ENCODE measurements around the gene HES5. TPM values are rescaled to one million over a fixed set of nuclear protein-coding genes. Genes with fewer than 3 reads are reported as not detected.

HES5 gene
- total and polyA plus RNA-seq, 2 experiments from 2014 or later: 0.16 to 0.21 TPM

Other genes starting within 250 kb of the HES5 start
- 6.6 and 11.1 TPM in 2 replicates for gene MORN1, start 138.7 kb downstream of the HES5 start, total RNA-seq (2014; rRNA removed; shearing (Covaris generic))
- gene MORN1, start 138.7 kb downstream of the HES5 start, polyA plus RNA-seq (2016; fragmentation: Nextera tagmentation; extraction: Ambion mirVana): 4.7 and 4.8 TPM in 2 replicates
- gene RER1, start 138.4 kb downstream of the HES5 start, total RNA-seq (2014; rRNA removed; shearing (Covaris generic)): 50.9 and 58.4 TPM in 2 replicates
- gene RER1, start 138.4 kb downstream of the HES5 start, polyA plus RNA-seq (2016; fragmentation: Nextera tagmentation; extraction: Ambion mirVana): 91.9 and 99.5 TPM in 2 replicates
- 43.3 and 53.9 TPM in 2 replicates for gene PEX10, start 117.7 kb downstream of the HES5 start, total RNA-seq (2014; rRNA removed; shearing (Covaris generic))
- 15.0 and 15.9 TPM in 2 replicates for gene PEX10, start 117.7 kb downstream of the HES5 start, polyA plus RNA-seq (2016; fragmentation: Nextera tagmentation; extraction: Ambion mirVana)
- gene PLCH2, start 54.0 kb downstream of the HES5 start, total RNA-seq (2014; rRNA removed; shearing (Covaris generic)): 0.08 and 0.31 TPM in 2 replicates
- gene PLCH2, start 54.0 kb downstream of the HES5 start, polyA plus RNA-seq (2016; fragmentation: Nextera tagmentation; extraction: Ambion mirVana): 0.07 TPM in 1 of 2 replicates, not detected in the other
- gene PANK4, start 3.7 kb downstream of the HES5 start, total RNA-seq (2014; rRNA removed; shearing (Covaris generic)): 31.2 and 43.7 TPM in 2 replicates
- 25.4 and 25.8 TPM in 2 replicates for gene PANK4, start 3.7 kb downstream of the HES5 start, polyA plus RNA-seq (2016; fragmentation: Nextera tagmentation; extraction: Ambion mirVana)
- 0.85 TPM in 1 of 2 replicates, not detected in the other for gene TNFRSF14, start 26.1 kb upstream of the HES5 start, total RNA-seq (2014; rRNA removed; shearing (Covaris generic))
- not detected in 2 replicates for gene TNFRSF14, start 26.1 kb upstream of the HES5 start, polyA plus RNA-seq (2016; fragmentation: Nextera tagmentation; extraction: Ambion mirVana)
- 35.1 and 44.0 TPM in 2 replicates for gene PRXL2B, start 56.5 kb upstream of the HES5 start, total RNA-seq (2014; rRNA removed; shearing (Covaris generic))
- 25.5 and 25.6 TPM in 2 replicates for gene PRXL2B, start 56.5 kb upstream of the HES5 start, polyA plus RNA-seq (2016; fragmentation: Nextera tagmentation; extraction: Ambion mirVana)
- gene MMEL1, start 102.8 kb upstream of the HES5 start, total RNA-seq (2014; rRNA removed; shearing (Covaris generic)): 0.43 and 0.90 TPM in 2 replicates
- 0.57 and 0.71 TPM in 2 replicates for gene MMEL1, start 102.8 kb upstream of the HES5 start, polyA plus RNA-seq (2016; fragmentation: Nextera tagmentation; extraction: Ambion mirVana)